ENCODE measurements around the gene IPMK. TPM values are rescaled to one million over a fixed set of nuclear protein-coding genes. Genes with fewer than 3 reads are reported as not detected.

Gene IPMK
- total and polyA plus RNA-seq, 2 donors from 2014 or later = 1.7 to 5.0 TPM

DNA sequence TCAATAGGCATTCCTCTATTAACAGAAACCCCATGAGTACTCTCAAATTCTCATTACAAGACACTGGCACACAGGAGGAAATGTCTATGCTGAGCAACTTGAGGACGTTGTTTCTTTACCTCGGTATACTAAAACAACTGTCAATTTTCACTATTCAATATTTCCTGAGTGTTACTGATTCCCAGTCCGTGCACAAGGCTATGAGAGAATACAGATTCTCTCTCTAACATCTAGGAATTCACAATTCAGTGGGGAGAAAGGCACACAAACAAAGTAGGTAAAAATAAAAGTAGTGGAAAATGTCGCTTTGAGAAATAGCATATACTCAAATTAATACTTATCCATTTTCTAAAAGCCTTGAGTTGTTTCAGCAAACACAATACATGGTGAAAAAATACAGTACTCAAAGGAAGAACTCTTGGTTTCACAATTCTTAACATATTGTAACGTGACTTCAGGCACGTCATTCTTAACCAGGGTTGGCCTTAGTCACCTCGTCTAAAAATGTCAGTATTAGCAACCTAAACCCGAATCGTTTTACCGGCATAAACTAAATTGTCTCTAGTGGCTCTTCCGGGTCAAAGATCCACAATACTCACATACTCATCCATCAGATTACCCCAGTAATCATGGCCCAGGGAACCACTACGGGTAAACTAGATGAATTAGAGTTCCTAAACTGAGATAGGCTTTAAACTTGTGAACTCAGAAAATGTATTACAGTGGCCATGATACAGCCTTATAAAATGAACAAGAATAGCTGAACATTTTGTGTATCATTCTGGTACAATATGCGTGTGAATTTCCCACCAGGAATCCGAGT lies 1.5 kb downstream of the IPMK start:
- Histone ChIP-seq H3K27me3 (ENCODE audit: control insufficient read depth, insufficient read depth, low read length) (no peaks in the 10 kb centered on the region), H3K4me1 (ENCODE audit: control insufficient read depth in 2 of 3, insufficient read depth in 2 of 3, low read depth in 1 of 3, low read length in 3 of 3) (peaks cover 0 to 2% (median 0%) of the 10 kb centered on the region in 3 donors), H3K9ac (ENCODE audit: low read length in 3 of 3) (peak overlapping the region; percentile 70 to 83 (median 71)), H3K9me3 (ENCODE audit: control insufficient read depth in 2 of 3, insufficient read depth in 1 of 3, low read length in 3 of 3) (no peaks in the 10 kb centered on the region), H3K36me3 (ENCODE audit: control insufficient read depth in 2 of 3, insufficient read depth in 3 of 3, low read length in 3 of 3) (no peaks in the 10 kb centered on the region), H3K27ac (ENCODE audit: low read depth in 2 of 2, low read length in 2 of 2) (peak overlapping the region; percentile 90 to 95), H3K4me3 (ENCODE audit: low read length in 3 of 3) (peak overlapping the region; percentile 75 to 83 (median 75))
- TF ChIP-seq, protein P1, sequence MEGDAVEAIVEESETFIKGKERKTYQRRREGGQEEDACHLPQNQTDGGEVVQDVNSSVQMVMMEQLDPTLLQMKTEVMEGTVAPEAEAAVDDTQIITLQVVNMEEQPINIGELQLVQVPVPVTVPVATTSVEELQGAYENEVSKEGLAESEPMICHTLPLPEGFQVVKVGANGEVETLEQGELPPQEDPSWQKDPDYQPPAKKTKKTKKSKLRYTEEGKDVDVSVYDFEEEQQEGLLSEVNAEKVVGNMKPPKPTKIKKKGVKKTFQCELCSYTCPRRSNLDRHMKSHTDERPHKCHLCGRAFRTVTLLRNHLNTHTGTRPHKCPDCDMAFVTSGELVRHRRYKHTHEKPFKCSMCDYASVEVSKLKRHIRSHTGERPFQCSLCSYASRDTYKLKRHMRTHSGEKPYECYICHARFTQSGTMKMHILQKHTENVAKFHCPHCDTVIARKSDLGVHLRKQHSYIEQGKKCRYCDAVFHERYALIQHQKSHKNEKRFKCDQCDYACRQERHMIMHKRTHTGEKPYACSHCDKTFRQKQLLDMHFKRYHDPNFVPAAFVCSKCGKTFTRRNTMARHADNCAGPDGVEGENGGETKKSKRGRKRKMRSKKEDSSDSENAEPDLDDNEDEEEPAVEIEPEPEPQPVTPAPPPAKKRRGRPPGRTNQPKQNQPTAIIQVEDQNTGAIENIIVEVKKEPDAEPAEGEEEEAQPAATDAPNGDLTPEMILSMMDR (IDR thresholded peaks at IDR 0.05; ENCODE audit: borderline replicate concordance, extremely low read depth, insufficient read depth) = no peak
- intact Hi-C loops (cut with DNase I) = no loop called here
- peak in 2 of 5 donors; percentile 36 to 42 for DNase-seq
- FAIRE-seq = no peak

- FAIRE-seq (no peak), DNase-seq (no peak)
- no peaks in the 10 kb centered on the region for H3K27me3 ChIP-seq (ENCODE audit: control insufficient read depth, insufficient read depth, low read length)
- H3K36me3 ChIP-seq (ENCODE audit: control insufficient read depth in 2 of 3, insufficient read depth in 3 of 3, low read length in 3 of 3) = no peaks in the 10 kb centered on the region
- no peak overlapping the region for H3K4me3 ChIP-seq (ENCODE audit: low read length in 3 of 3)
- H3K9me3 ChIP-seq (ENCODE audit: control insufficient read depth in 2 of 3, insufficient read depth in 1 of 3, low read length in 3 of 3) = no peaks in the 10 kb centered on the region
- peaks cover 0 to 2% (median 0%) of the 10 kb centered on the region in 3 donors for H3K4me1 ChIP-seq (ENCODE audit: control insufficient read depth in 2 of 3, insufficient read depth in 2 of 3, low read depth in 1 of 3, low read length in 3 of 3)
- intact Hi-C loops (cut with DNase I) = no loop called here
- TF ChIP-seq, protein P1 (IDR thresholded peaks at IDR 0.05; ENCODE audit: borderline replicate concordance, extremely low read depth, insufficient read depth) = no peak
- H3K9ac ChIP-seq (ENCODE audit: low read length in 3 of 3) = peak overlapping the region in 1 of 3 donors; percentile 83
- no peak overlapping the region for H3K27ac ChIP-seq (ENCODE audit: low read depth in 2 of 2, low read length in 2 of 2)
These were observed 2.4 kb downstream of the IPMK start for GRCh38 chr10:58265249-58265648.

DNA sequence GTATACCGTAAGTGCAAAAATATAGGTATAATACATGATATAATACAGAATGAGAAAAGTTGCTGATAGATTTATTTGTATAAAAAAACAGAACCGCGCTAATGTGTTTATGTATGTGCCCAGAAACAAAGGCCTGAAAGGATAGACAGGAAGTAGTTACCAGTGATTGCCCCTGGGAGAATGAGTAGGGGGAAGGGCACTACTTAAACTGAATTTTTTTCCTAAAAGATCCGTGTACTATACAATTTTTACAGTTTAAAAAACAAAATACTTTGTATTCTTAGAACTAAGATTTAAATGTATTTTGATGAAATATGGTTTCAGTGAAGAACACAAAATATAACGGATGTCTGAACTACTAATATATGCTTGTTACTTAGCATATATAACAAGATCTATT lies 2.9 kb downstream of the IPMK start:
- Histone ChIP-seq H3K4me1 (ENCODE audit: control insufficient read depth in 2 of 3, insufficient read depth in 2 of 3, low read depth in 1 of 3, low read length in 3 of 3) (peaks cover 0 to 2% (median 0%) of the 10 kb centered on the region in 3 donors), H3K36me3 (ENCODE audit: control insufficient read depth in 2 of 3, insufficient read depth in 3 of 3, low read length in 3 of 3) (no peaks in the 10 kb centered on the region), H3K27me3 (ENCODE audit: control insufficient read depth, insufficient read depth, low read length) (no peaks in the 10 kb centered on the region), H3K27ac (ENCODE audit: low read depth in 2 of 2, low read length in 2 of 2) (no peak overlapping the region), H3K9me3 (ENCODE audit: control insufficient read depth in 2 of 3, insufficient read depth in 1 of 3, low read length in 3 of 3) (no peaks in the 10 kb centered on the region), H3K9ac (ENCODE audit: low read length in 3 of 3) (no peak overlapping the region), H3K4me3 (ENCODE audit: low read length in 3 of 3) (no peak overlapping the region)
- DNase-seq (peak in 2 of 5 donors; percentile 21 to 32), FAIRE-seq (no peak)
- TF ChIP-seq, protein P1 (IDR thresholded peaks at IDR 0.05; ENCODE audit: borderline replicate concordance, extremely low read depth, insufficient read depth) = no peak
- intact Hi-C loops (cut with DNase I) = no loop called here
